OCI-LY1 (cell line): ENCODE results near the gene CPLX1.

Experiments used
- EZH2 ChIP-seq: fragments of 200-600 bp; sonication (generic), shearing (Covaris generic); IDR thresholded peaks from 2 replicates; pipeline ENCODE4 v1.8.0; 2017; ENCODE audit warnings: borderline replicate concordance, mixed run types, mild to moderate bottlenecking, antibody characterized with exemption, low read length, moderate library complexity, mixed read lengths
- TF ChIP-seq, protein P1 (sequence below): fragments of 200-600 bp; sonication (generic), shearing (Covaris generic); IDR thresholded peaks from 2 replicates; pipeline ENCODE4 v1.5.1; 2017; ENCODE audit warnings: mild to moderate bottlenecking, antibody characterized with exemption, low read length, moderate library complexity, mixed read lengths

DNA sequence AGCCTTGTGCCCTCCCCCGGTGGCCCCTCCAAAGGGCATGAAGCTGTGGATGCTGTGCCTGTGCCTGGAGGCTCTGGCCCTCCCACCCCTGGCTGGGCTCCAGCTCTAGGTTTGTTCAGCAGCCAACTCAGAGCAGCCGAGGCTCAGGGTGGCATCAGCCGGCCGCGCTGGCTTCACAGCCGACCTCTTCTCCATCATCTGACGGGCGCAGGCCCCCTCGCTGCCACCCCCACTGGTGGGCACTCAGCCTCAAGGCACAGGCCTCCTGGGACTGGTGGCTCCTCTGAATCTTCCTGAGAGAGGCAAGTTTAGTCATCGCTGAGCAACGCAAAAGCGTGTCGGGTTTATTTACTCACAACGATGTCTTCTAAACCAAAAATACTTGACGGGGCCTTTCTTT, 74.3 kb downstream of the CPLX1 start:
- TF ChIP-seq, protein P1, sequence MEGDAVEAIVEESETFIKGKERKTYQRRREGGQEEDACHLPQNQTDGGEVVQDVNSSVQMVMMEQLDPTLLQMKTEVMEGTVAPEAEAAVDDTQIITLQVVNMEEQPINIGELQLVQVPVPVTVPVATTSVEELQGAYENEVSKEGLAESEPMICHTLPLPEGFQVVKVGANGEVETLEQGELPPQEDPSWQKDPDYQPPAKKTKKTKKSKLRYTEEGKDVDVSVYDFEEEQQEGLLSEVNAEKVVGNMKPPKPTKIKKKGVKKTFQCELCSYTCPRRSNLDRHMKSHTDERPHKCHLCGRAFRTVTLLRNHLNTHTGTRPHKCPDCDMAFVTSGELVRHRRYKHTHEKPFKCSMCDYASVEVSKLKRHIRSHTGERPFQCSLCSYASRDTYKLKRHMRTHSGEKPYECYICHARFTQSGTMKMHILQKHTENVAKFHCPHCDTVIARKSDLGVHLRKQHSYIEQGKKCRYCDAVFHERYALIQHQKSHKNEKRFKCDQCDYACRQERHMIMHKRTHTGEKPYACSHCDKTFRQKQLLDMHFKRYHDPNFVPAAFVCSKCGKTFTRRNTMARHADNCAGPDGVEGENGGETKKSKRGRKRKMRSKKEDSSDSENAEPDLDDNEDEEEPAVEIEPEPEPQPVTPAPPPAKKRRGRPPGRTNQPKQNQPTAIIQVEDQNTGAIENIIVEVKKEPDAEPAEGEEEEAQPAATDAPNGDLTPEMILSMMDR: no peak
- TF ChIP-seq EZH2: no peak
